Measurements from ENCODE around the gene HUWE1. TPM values are rescaled to one million over a fixed set of nuclear protein-coding genes. Genes with fewer than 3 reads are reported as not detected.
"Not testable (repeated sequence)": the region's sequence is repeated elsewhere in the genome, so short reads cannot be mapped to it uniquely, and the experiment has no call there.

HUWE1 gene
- total RNA-seq, 1 experiment from 2014 or later = 376 TPM

- Mint-ChIP-seq H3K4me3 (ENCODE audit: low read depth, unreplicated experiment) (no peak overlapping the region), H3K27me3 (ENCODE audit: unreplicated experiment) (no peaks in the 10 kb centered on the region), H3K36me3 (ENCODE audit: insufficient read depth, unreplicated experiment) (peaks cover 5% of the 10 kb centered on the region), H3K27ac (ENCODE audit: unreplicated experiment) (peak overlapping the region; percentile 37), H3K9me3 (ENCODE audit: low read depth, unreplicated experiment) (peaks cover 3% of the 10 kb centered on the region), H3K4me1 (ENCODE audit: low read depth, unreplicated experiment) (peaks cover 24% of the 10 kb centered on the region)
- no peak for DNase-seq
- CTCF ChIA-PET = interaction anchor here (0.6 kb wide), 1 partner anchor 186 kb away, joined by 8 read pairs; no protein-coding TSS in a partner anchor
- intact Hi-C loops (cut with micrococcal nuclease; ENCODE audit: unreplicated experiment) = no loop called here
- no TSS peak for BruUV-seq (replicated peaks)
- TF ChIP-seq CTCF (IDR thresholded peaks at IDR 0.05; ENCODE audit: unreplicated experiment) = no peak
Measured at GRCh38 chrX:53728506-53728905, 42.0 kb upstream of the HUWE1 start.

GRCh38 chrX:53724872-53725271 is 38.4 kb upstream of the HUWE1 start:
- CTCF ChIA-PET = no interaction called here

GRCh38 chrX:53723381-53723780 is 36.9 kb upstream of the HUWE1 start:
- H3K4me1 Mint-ChIP-seq (ENCODE audit: low read depth, unreplicated experiment) = peaks cover 25% of the 10 kb centered on the region
- intact Hi-C loops (cut with micrococcal nuclease; ENCODE audit: unreplicated experiment) = no loop called here
- no peak for DNase-seq

More at GRCh38 chrX:53724872-53725271, 38.4 kb upstream of the HUWE1 start:
- BruUV-seq (replicated peaks) = no TSS peak
- Mint-ChIP-seq H3K9me3 (ENCODE audit: low read depth, unreplicated experiment) (peaks cover 4% of the 10 kb centered on the region), H3K4me1 (ENCODE audit: low read depth, unreplicated experiment) (peaks cover 26% of the 10 kb centered on the region), H3K36me3 (ENCODE audit: insufficient read depth, unreplicated experiment) (peaks cover 5% of the 10 kb centered on the region), H3K27ac (ENCODE audit: unreplicated experiment) (no peak overlapping the region), H3K27me3 (ENCODE audit: unreplicated experiment) (no peaks in the 10 kb centered on the region), H3K4me3 (ENCODE audit: low read depth, unreplicated experiment) (no peak overlapping the region)
- no peak for TF ChIP-seq CTCF (IDR thresholded peaks at IDR 0.05; ENCODE audit: unreplicated experiment)
- no peak for DNase-seq
- intact Hi-C loops (cut with micrococcal nuclease; ENCODE audit: unreplicated experiment) = no loop called here

GRCh38 chrX:53721610-53722009 is 35.1 kb upstream of the HUWE1 start:
- DNase-seq; H3K4me3 Mint-ChIP-seq (ENCODE audit: low read depth, unreplicated experiment); CTCF ChIA-PET; H3K27me3 Mint-ChIP-seq (ENCODE audit: unreplicated experiment); H3K9me3 Mint-ChIP-seq (ENCODE audit: low read depth, unreplicated experiment); BruUV-seq (replicated peaks); H3K27ac Mint-ChIP-seq (ENCODE audit: unreplicated experiment); intact Hi-C loops (cut with micrococcal nuclease; ENCODE audit: unreplicated experiment); H3K36me3 Mint-ChIP-seq (ENCODE audit: insufficient read depth, unreplicated experiment): not testable (repeated sequence)
- peaks cover 28% of the 10 kb centered on the region for H3K4me1 Mint-ChIP-seq (ENCODE audit: low read depth, unreplicated experiment)

More at GRCh38 chrX:53723381-53723780, 36.9 kb upstream of the HUWE1 start:
- no peaks in the 10 kb centered on the region for H3K27me3 Mint-ChIP-seq (ENCODE audit: unreplicated experiment)
- no peak overlapping the region for H3K4me3 Mint-ChIP-seq (ENCODE audit: low read depth, unreplicated experiment)
- CTCF ChIA-PET = no interaction called here
- no peak for TF ChIP-seq CTCF (IDR thresholded peaks at IDR 0.05; ENCODE audit: unreplicated experiment)
- H3K36me3 Mint-ChIP-seq (ENCODE audit: insufficient read depth, unreplicated experiment) = peaks cover 5% of the 10 kb centered on the region
- no TSS peak for BruUV-seq (replicated peaks)
- peaks cover 4% of the 10 kb centered on the region for H3K9me3 Mint-ChIP-seq (ENCODE audit: low read depth, unreplicated experiment)
- H3K27ac Mint-ChIP-seq (ENCODE audit: unreplicated experiment) = peak overlapping the region; percentile 14

- not testable (repeated sequence) for H3K36me3 Mint-ChIP-seq (ENCODE audit: insufficient read depth, unreplicated experiment); H3K4me3 Mint-ChIP-seq (ENCODE audit: low read depth, unreplicated experiment)
Measured at GRCh38 chrX:53719666-53720065, 33.1 kb upstream of the HUWE1 start.

More at GRCh38 chrX:53719666-53720065, 33.1 kb upstream of the HUWE1 start:
- BruUV-seq (replicated peaks); CTCF ChIA-PET; DNase-seq; H3K27me3 Mint-ChIP-seq (ENCODE audit: unreplicated experiment); H3K9me3 Mint-ChIP-seq (ENCODE audit: low read depth, unreplicated experiment); H3K27ac Mint-ChIP-seq (ENCODE audit: unreplicated experiment): not testable (repeated sequence)
- intact Hi-C loops (cut with micrococcal nuclease; ENCODE audit: unreplicated experiment) = loop anchor here (10.0 kb wide), 1 partner anchor 115 kb away; no protein-coding TSS in a partner anchor
- peaks cover 43% of the 10 kb centered on the region for H3K4me1 Mint-ChIP-seq (ENCODE audit: low read depth, unreplicated experiment)

Measured in Calu3 (cell line).